22Rv1 (cell line): ENCODE data around the gene ARID3A.

Source experiments
- ZFX ChIP-seq: fragments of 450-650 bp; IDR thresholded peaks from 2 replicates; pipeline ENCODE4 v1.6.1; 2017; ENCODE audit warnings: antibody characterized with exemption, borderline replicate concordance
- TF ChIP-seq, protein P1 (sequence below): fragments of 450-650 bp; IDR thresholded peaks from 2 replicates; pipeline ENCODE4 v1.5.1; 2017; ENCODE audit warnings: mild to moderate bottlenecking

DNA sequence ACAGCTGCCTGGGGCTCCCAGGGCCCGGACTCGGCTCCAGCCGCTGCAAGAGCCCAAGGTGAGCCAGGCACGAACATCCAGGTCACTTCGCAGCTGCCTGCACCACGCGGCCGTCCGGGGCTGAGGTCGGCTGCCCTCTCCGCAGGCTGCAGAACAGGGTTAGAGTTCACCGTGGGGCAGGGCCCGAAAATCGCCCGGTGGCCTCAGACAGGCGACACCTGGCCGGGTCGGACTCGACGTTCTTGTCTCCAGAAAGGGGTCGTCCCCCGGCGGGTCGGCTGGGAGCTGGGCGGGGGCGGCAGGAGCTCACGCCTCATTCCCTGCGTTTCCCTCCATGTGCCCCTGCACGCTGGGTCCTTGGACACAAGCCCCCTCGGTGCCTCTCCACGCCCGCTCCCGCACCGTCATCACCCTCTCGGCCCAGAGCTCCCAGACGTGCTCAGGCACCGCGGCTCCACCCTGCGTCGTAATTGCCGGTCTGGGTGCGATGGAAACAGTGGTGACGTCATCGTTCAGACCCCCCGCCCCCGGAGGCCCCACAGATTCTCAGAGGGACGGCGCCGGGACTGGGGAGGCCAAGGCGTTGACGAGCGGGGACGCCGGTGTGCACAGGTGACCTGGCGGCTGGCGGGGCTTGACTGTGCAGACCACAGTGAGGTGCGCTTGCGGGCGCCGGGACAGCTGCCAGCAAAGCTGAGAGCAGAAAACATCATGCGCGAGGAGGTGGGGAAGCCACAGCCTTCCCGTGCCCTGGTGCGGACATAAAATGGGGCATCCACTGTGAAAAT is 70.4 kb downstream of the ARID3A start:
- TF ChIP-seq, protein P1, sequence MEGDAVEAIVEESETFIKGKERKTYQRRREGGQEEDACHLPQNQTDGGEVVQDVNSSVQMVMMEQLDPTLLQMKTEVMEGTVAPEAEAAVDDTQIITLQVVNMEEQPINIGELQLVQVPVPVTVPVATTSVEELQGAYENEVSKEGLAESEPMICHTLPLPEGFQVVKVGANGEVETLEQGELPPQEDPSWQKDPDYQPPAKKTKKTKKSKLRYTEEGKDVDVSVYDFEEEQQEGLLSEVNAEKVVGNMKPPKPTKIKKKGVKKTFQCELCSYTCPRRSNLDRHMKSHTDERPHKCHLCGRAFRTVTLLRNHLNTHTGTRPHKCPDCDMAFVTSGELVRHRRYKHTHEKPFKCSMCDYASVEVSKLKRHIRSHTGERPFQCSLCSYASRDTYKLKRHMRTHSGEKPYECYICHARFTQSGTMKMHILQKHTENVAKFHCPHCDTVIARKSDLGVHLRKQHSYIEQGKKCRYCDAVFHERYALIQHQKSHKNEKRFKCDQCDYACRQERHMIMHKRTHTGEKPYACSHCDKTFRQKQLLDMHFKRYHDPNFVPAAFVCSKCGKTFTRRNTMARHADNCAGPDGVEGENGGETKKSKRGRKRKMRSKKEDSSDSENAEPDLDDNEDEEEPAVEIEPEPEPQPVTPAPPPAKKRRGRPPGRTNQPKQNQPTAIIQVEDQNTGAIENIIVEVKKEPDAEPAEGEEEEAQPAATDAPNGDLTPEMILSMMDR: no peak
- TF ChIP-seq ZFX: no peak
